ENCODE data around the gene TMUB2. TPM values are rescaled to one million over a fixed set of nuclear protein-coding genes. Genes with fewer than 3 reads are reported as not detected.

Gene TMUB2
- total and polyA plus RNA-seq, 12 donors: 16.3 to 37.2 (median 20.1) TPM

GRCh38 chr17:44149750-44150329 lies 36.9 kb upstream of the TMUB2 start:
- intact Hi-C loops (cut with DNase I): no loop called here
- no peak overlapping the region for H3K27ac ChIP-seq

GRCh38 chr17:44152875-44153274 lies 33.9 kb upstream of the TMUB2 start:
- Histone ChIP-seq H3K27ac (no peak overlapping the region), H3K27me3 (no peaks in the 10 kb centered on the region), H3K4me1 (peaks cover 0 to 12% (median 2%) of the 10 kb centered on the region in 9 donors), H3K9me3 (no peaks in the 10 kb centered on the region), H3K36me3 (peaks cover 0 to 4% (median 0%) of the 10 kb centered on the region in 9 donors), H3K4me3 (no peak overlapping the region)
- intact Hi-C loops (cut with DNase I): no loop called here
- 89 to 97% methylated on average over 4 of the region's 4 CpGs for WGBS, 2 donors
- ATAC-seq: no peak
- TF ChIP-seq CTCF (IDR thresholded peaks at IDR 0.05): no peak
- DNase-seq: no peak

More at GRCh38 chr17:44149750-44150329, 36.9 kb upstream of the TMUB2 start:
- no peak for DNase-seq
- ATAC-seq: no peak
- WGBS, 2 donors: 94 to 98% methylated on average over 4 of the region's 4 CpGs
- no peaks in the 10 kb centered on the region for H3K27me3 ChIP-seq
- no peak overlapping the region for H3K4me3 ChIP-seq
- H3K4me1 ChIP-seq: peaks cover 0 to 41% (median 14%) of the 10 kb centered on the region in 9 donors
- no peaks in the 10 kb centered on the region for H3K9me3 ChIP-seq
- H3K36me3 ChIP-seq: peaks cover 0 to 4% (median 0%) of the 10 kb centered on the region in 9 donors
- no peak for TF ChIP-seq CTCF (IDR thresholded peaks at IDR 0.05)

GRCh38 chr17:44155488-44155887 lies 31.3 kb upstream of the TMUB2 start:
- H3K4me1 ChIP-seq: no peaks in the 10 kb centered on the region
- no peaks in the 10 kb centered on the region for H3K27me3 ChIP-seq
- no peak for TF ChIP-seq CTCF (IDR thresholded peaks at IDR 0.05)
- intact Hi-C loops (cut with DNase I): no loop called here
- 83 to 86% methylated on average over 2 of the region's 2 CpGs for WGBS, 2 donors
- no peak overlapping the region for H3K4me3 ChIP-seq
- DNase-seq (no peak), ATAC-seq (no peak)
- peaks cover 0 to 4% (median 0%) of the 10 kb centered on the region in 9 donors for H3K36me3 ChIP-seq
- no peaks in the 10 kb centered on the region for H3K9me3 ChIP-seq
- H3K27ac ChIP-seq: no peak overlapping the region

- H3K36me3 ChIP-seq: peaks cover 0 to 3% (median 0%) of the 10 kb centered on the region in 9 donors
- TF ChIP-seq CTCF (IDR thresholded peaks at IDR 0.05): no peak
- no peaks in the 10 kb centered on the region for H3K9me3 ChIP-seq
- intact Hi-C loops (cut with DNase I): loop anchor here in 1 of 10 donors (10.0 kb wide), 1 partner anchor 215 kb away; the partner anchor contains the start of gene PPY
- no peak overlapping the region for H3K27ac ChIP-seq
- 78 to 82% methylated on average over 15 of the region's 15 CpGs for WGBS, 2 donors
- no peaks in the 10 kb centered on the region for H3K27me3 ChIP-seq
- DNase-seq (no peak), ATAC-seq (no peak)
- H3K4me1 ChIP-seq: no peaks in the 10 kb centered on the region
- H3K4me3 ChIP-seq: no peak overlapping the region
Measured at GRCh38 chr17:44159519-44160210, 27.1 kb upstream of the TMUB2 start.
